GM12891 (cell line): ENCODE results near the gene NXN.

Source experiments
- POLR2A ChIP-seq: IDR thresholded peaks from 2 replicates; pipeline ENCODE4 v1.6.1; 2011; ENCODE audit warnings: low read depth, low read length, control low read depth
- POLR2AphosphoS5 ChIP-seq: IDR thresholded peaks from 2 replicates; pipeline ENCODE4 v1.6.1; 2011; ENCODE audit warnings: low read depth, low read length, control low read depth
- SPI1 ChIP-seq: IDR thresholded peaks from 2 replicates; pipeline ENCODE4 v1.6.1; 2011; ENCODE audit warnings: low read depth, low read length, control low read depth

GRCh38 chr17:814371-814770 is 165.2 kb downstream of the NXN start:
- TF ChIP-seq POLR2A (no peak), POLR2AphosphoS5 (no peak), SPI1 (no peak)
